GM21619 (cell line): ENCODE data around the gene KCNV2.

ENCODE experiments used
- ATAC-seq: cut with Tn5 transposase; IDR thresholded peaks from one replicate; pipeline ENCODE4 v1.9.1; 2021; ENCODE audit not compliant: unreplicated experiment

Gene KCNV2

GRCh38 chr9:2758162-2758897 is 41.0 kb downstream of the KCNV2 start:
- ATAC-seq, result no peak

GRCh38 chr9:2758898-2759510 is 41.7 kb downstream of the KCNV2 start:
- ATAC-seq, result no peak

- ATAC-seq, result no peak
Measured at GRCh38 chr9:2761424-2761823, 44.1 kb downstream of the KCNV2 start.

GRCh38 chr9:2764353-2764752 is 47.0 kb downstream of the KCNV2 start:
- ATAC-seq, result peak; percentile 60

GRCh38 chr9:2765250-2765880 is 48.1 kb downstream of the KCNV2 start:
- ATAC-seq, result no peak

- ATAC-seq, result no peak
Measured at GRCh38 chr9:2767800-2768677, 50.7 kb downstream of the KCNV2 start.

GRCh38 chr9:2771087-2771486 is 53.8 kb downstream of the KCNV2 start:
- no peak for ATAC-seq

GRCh38 chr9:2771661-2772060 is 54.4 kb downstream of the KCNV2 start:
- ATAC-seq, result no peak

GRCh38 chr9:2777454-2777853 is 60.1 kb downstream of the KCNV2 start:
- no peak for ATAC-seq

GRCh38 chr9:2778816-2779215 is 61.5 kb downstream of the KCNV2 start:
- ATAC-seq, result no peak
